ENCODE results near the gene GDPD4. TPM values are rescaled to one million over a fixed set of nuclear protein-coding genes. Genes with fewer than 3 reads are reported as not detected.

GDPD4 gene
- total RNA-seq, 4 donors from 2014 or later: not detected

DNA sequence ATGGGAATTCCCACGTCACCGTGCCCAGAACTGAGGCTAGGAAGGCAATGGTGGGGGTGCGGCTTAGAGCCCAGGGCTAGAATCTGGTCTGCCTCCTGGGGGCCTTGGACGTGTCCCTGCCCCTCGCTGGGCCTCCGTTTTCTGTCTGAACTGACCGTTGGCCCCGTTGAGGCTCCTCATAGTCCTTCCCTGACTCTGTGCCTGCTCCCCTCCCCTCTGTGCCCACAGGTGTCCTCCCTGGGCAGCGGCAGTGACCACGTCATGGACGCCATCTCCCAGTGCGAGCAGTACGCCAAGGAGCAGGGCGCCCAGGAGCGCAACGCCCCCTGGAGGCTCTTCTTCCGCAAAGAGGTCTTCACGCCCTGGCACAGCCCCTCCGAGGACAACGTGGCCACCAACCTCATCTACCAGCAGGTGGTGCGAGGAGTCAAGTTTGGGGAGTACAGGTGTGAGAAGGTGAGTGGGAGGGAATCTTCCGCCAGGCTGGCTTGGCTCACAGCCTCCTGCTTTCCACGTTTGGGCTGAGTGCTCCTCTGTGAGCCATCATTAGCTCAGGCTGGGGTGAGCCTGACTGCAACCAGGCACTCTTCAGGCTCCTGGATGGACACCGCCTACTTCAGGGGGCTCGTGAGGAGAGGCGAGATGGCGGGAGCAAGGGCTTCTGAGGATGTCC, 109.5 kb downstream of the GDPD4 start:
- no peak for TF ChIP-seq EP300 (IDR thresholded peaks at IDR 0.05)
- TF ChIP-seq, protein P1, sequence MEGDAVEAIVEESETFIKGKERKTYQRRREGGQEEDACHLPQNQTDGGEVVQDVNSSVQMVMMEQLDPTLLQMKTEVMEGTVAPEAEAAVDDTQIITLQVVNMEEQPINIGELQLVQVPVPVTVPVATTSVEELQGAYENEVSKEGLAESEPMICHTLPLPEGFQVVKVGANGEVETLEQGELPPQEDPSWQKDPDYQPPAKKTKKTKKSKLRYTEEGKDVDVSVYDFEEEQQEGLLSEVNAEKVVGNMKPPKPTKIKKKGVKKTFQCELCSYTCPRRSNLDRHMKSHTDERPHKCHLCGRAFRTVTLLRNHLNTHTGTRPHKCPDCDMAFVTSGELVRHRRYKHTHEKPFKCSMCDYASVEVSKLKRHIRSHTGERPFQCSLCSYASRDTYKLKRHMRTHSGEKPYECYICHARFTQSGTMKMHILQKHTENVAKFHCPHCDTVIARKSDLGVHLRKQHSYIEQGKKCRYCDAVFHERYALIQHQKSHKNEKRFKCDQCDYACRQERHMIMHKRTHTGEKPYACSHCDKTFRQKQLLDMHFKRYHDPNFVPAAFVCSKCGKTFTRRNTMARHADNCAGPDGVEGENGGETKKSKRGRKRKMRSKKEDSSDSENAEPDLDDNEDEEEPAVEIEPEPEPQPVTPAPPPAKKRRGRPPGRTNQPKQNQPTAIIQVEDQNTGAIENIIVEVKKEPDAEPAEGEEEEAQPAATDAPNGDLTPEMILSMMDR (IDR thresholded peaks at IDR 0.05): peak in 2 of 4 experiments; percentile 21 to 44
- Histone ChIP-seq H3K4me1 (no peaks in the 10 kb centered on the region), H3K4me3 (no peak overlapping the region), H3K27ac (no peak overlapping the region), H3K36me3 (peaks cover 0 to 9% of the 10 kb centered on the region in 2 donors), H3K9me3 (no peaks in the 10 kb centered on the region), H3K27me3 (peaks cover 14% of the 10 kb centered on the region)
- WGBS, 2 donors (ENCODE audit: low coverage in 1 of 2): 33 to 65% methylated on average over 1 to 5 of the region's 27 CpGs
- no peak for ATAC-seq

DNA sequence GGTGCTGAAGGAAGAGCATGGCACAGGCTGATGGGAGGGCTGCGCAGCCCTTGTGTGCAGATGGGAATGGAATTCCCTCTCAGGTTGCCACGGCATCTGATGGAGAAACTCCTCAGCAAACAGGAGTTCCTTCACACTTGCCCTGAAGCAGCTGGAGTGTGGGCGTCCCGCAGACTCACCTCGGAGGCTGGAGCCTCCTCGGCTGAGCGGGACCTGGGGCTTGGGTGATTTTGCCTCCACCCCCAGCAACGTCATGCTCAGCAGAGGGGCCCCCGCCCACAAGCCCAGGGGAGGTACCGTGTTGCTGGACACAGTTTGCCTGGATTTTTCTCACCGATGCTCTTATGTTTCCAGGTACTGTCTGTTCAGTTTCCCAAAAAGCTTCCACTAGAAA, 110.1 kb downstream of the GDPD4 start:
- Histone ChIP-seq H3K36me3 (peaks cover 0 to 9% of the 10 kb centered on the region in 2 donors), H3K9me3 (no peaks in the 10 kb centered on the region), H3K27ac (no peak overlapping the region), H3K4me3 (no peak overlapping the region), H3K4me1 (no peaks in the 10 kb centered on the region), H3K27me3 (peaks cover 14% of the 10 kb centered on the region)
- no CpG with 5 or more reads among the region's 11 CpGs for WGBS, 2 donors (ENCODE audit: low coverage in 1 of 2)
- TF ChIP-seq EP300 (IDR thresholded peaks at IDR 0.05): no peak
- TF ChIP-seq, protein P1 (IDR thresholded peaks at IDR 0.05): no peak
- ATAC-seq: no peak

DNA sequence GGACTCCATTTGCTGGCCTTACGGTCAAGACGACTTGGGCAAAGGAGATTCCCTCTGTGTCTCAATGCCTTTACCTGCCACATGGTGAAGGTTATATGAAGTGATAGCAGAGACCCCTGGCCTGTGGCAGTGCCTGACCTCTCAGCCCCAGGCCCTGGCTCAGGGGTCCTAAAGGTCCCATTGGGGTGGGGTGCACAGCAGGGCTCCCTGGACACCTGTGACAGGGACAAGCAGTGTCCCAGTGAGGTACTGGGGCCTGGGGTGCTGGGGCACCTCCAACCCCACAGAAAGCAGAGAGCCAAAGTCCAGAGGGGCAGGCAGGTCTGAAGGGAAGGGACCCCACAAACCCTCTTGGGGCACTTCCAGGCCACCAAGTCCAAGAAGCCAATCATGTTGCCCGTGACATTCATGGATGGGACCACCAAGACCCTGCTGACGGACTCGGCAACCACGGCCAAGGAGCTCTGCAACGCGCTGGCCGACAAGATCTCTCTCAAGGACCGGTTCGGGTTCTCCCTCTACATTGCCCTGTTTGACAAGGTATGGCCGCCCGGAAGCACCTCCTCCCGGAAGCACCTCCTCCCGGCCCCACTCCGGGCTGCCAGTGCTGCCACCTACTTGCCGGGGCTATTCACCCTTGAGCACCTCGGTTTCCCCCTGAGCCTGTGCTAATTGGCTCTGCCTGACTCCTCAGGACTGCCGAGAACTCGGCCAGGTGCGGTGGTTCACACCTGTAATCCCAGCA, 111.0 kb downstream of the GDPD4 start:
- 60% methylated on average over 6 of the region's 21 CpGs; no CpG with 5 or more reads in 1 of the 2 donors for whole genome bisulfite sequencing, 2 donors (ENCODE audit: low coverage in 1 of 2)
- Histone ChIP-seq H3K4me3 (no peak overlapping the region), H3K36me3 (peaks cover 0 to 9% of the 10 kb centered on the region in 2 donors), H3K27me3 (peaks cover 14% of the 10 kb centered on the region), H3K27ac (no peak overlapping the region), H3K4me1 (no peaks in the 10 kb centered on the region), H3K9me3 (no peaks in the 10 kb centered on the region)
- no peak for TF ChIP-seq EP300 (IDR thresholded peaks at IDR 0.05)
- no peak for TF ChIP-seq POLR2AphosphoS5 (IDR thresholded peaks at IDR 0.05)
- TF ChIP-seq POLR2A (IDR thresholded peaks at IDR 0.05): no peak
- TF ChIP-seq, protein P1 (IDR thresholded peaks at IDR 0.05): no peak
- ATAC-seq: no peak

DNA sequence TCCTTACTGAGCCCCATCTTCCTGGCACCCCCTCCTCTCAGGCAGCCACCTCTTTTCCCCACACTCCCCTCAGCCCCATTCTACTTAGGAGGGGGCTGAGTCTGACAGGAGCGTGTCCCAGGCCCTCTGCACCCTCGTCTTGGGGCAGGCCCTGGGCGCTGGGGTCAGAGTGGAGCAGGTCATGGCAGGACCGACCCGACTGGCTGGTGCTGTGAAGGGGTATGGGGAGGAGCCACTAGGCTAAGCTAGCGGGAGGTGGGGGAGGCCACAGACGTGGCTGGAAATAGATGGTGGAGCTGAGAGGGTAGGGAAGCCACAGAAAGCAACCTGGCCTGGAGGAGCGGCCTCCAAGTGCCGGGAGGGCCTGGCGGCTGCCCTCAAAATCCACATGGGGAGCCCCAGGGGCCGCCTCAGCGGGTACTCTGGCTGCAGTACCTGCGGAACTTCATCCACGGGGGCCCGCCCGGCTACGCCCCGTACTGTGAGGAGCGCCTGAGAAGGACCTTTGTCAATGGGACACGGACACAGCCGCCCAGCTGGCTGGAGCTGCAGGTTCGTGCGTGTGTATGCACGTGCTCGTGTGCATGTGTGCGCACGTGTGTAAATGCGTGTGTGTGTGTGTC, 111.8 kb downstream of the GDPD4 start:
- WGBS, 2 donors (ENCODE audit: low coverage in 1 of 2): 96% methylated on average over 4 of the region's 28 CpGs; no CpG with 5 or more reads in 1 of the 2 donors
- TF ChIP-seq EP300 (IDR thresholded peaks at IDR 0.05): no peak
- no peak for TF ChIP-seq POLR2AphosphoS5 (IDR thresholded peaks at IDR 0.05)
- TF ChIP-seq, protein P1 (IDR thresholded peaks at IDR 0.05): no peak
- TF ChIP-seq POLR2A (IDR thresholded peaks at IDR 0.05): no peak
- peaks cover 14% of the 10 kb centered on the region for H3K27me3 ChIP-seq
- H3K4me3 ChIP-seq: no peak overlapping the region
- peaks cover 0 to 9% of the 10 kb centered on the region in 2 donors for H3K36me3 ChIP-seq
- H3K27ac ChIP-seq: no peak overlapping the region
- H3K4me1 ChIP-seq: no peaks in the 10 kb centered on the region
- H3K9me3 ChIP-seq: no peaks in the 10 kb centered on the region
- no peak for ATAC-seq
